Measurements from ENCODE around the gene BBS9. TPM values are rescaled to one million over a fixed set of nuclear protein-coding genes. Genes with fewer than 3 reads are reported as not detected.

Gene BBS9
- total RNA-seq, 2 donors from 2014 or later = 14.2 to 23.6 TPM

- ATAC-seq (no peak), DNase-seq (no peak)
- Histone ChIP-seq H3K9me3 (peaks cover 0 to under 1% (median 0%) of the 10 kb centered on the region in 3 donors), H3K36me3 (replicated peaks in 1 of 2; ENCODE audit: insufficient read depth in 1 of 2, low read depth in 2 of 2) (no peaks in the 10 kb centered on the region), H3K27me3 (no peaks in the 10 kb centered on the region), H3K4me1 (no peaks in the 10 kb centered on the region), H3K27ac (no peak overlapping the region), H3K4me3 (no peak overlapping the region)
- no peak for TF ChIP-seq CTCF (IDR thresholded peaks at IDR 0.05)
- 100% methylated on average over 1 of the region's 1 CpG for WGBS, 2 donors
- intact Hi-C loops (cut with DNase I) = no loop called here
Observed at GRCh38 chr7:33582533-33582932, 453.2 kb downstream of the BBS9 start.

GRCh38 chr7:33589911-33590310 is 460.5 kb downstream of the BBS9 start:
- H3K27me3 ChIP-seq = no peaks in the 10 kb centered on the region
- no peak overlapping the region for H3K4me3 ChIP-seq
- TF ChIP-seq CTCF (IDR thresholded peaks at IDR 0.05) (no peak), POLR2A (IDR thresholded peaks at IDR 0.05) (no peak)
- no peaks in the 10 kb centered on the region for H3K9me3 ChIP-seq
- no peak overlapping the region for H3K27ac ChIP-seq
- no peak for DNase-seq
- no peak for ATAC-seq
- no peaks in the 10 kb centered on the region for H3K36me3 ChIP-seq (replicated peaks in 1 of 2; ENCODE audit: insufficient read depth in 1 of 2, low read depth in 2 of 2)
- 89 to 90% methylated on average over 2 of the region's 2 CpGs for WGBS, 2 donors
- H3K4me1 ChIP-seq = no peaks in the 10 kb centered on the region
- intact Hi-C loops (cut with DNase I) = no loop called here

- H3K27me3 ChIP-seq = no peaks in the 10 kb centered on the region
- no peak for ATAC-seq
- no peaks in the 10 kb centered on the region for H3K9me3 ChIP-seq
- no peak overlapping the region for H3K4me3 ChIP-seq
- H3K27ac ChIP-seq = no peak overlapping the region
- intact Hi-C loops (cut with DNase I) = no loop called here
- TF ChIP-seq CTCF (IDR thresholded peaks at IDR 0.05) = no peak
- TF ChIP-seq POLR2A (IDR thresholded peaks at IDR 0.05) = no peak
- DNase-seq = no peak
- H3K4me1 ChIP-seq = no peaks in the 10 kb centered on the region
- H3K36me3 ChIP-seq (replicated peaks in 1 of 2; ENCODE audit: insufficient read depth in 1 of 2, low read depth in 2 of 2) = no peaks in the 10 kb centered on the region
Observed at GRCh38 chr7:33590916-33591315, 461.6 kb downstream of the BBS9 start.

GRCh38 chr7:33591490-33591889 is 462.1 kb downstream of the BBS9 start:
- Histone ChIP-seq H3K4me1 (no peaks in the 10 kb centered on the region), H3K36me3 (replicated peaks in 1 of 2; ENCODE audit: insufficient read depth in 1 of 2, low read depth in 2 of 2) (no peaks in the 10 kb centered on the region), H3K27ac (no peak overlapping the region), H3K9me3 (no peaks in the 10 kb centered on the region), H3K4me3 (no peak overlapping the region), H3K27me3 (no peaks in the 10 kb centered on the region)
- intact Hi-C loops (cut with DNase I) = no loop called here
- DNase-seq (no peak), ATAC-seq (no peak)
- 61 to 80% methylated on average over 5 of the region's 5 CpGs for WGBS, 2 donors
- TF ChIP-seq CTCF (IDR thresholded peaks at IDR 0.05) (no peak), POLR2A (IDR thresholded peaks at IDR 0.05) (no peak)

GRCh38 chr7:33592718-33593117 is 463.4 kb downstream of the BBS9 start:
- no peaks in the 10 kb centered on the region for H3K36me3 ChIP-seq (replicated peaks in 1 of 2; ENCODE audit: insufficient read depth in 1 of 2, low read depth in 2 of 2)
- no peak overlapping the region for H3K4me3 ChIP-seq
- DNase-seq (no peak), ATAC-seq (no peak)
- no peak for TF ChIP-seq POLR2A (IDR thresholded peaks at IDR 0.05)
- no peak for TF ChIP-seq CTCF (IDR thresholded peaks at IDR 0.05)
- H3K9me3 ChIP-seq = no peaks in the 10 kb centered on the region
- intact Hi-C loops (cut with DNase I) = no loop called here
- H3K4me1 ChIP-seq = no peaks in the 10 kb centered on the region
- H3K27me3 ChIP-seq = no peaks in the 10 kb centered on the region
- no peak overlapping the region for H3K27ac ChIP-seq
